HG02763 (cell line): ENCODE data around the gene DHRSX.
"Not testable (repeated sequence)": the region's sequence is repeated elsewhere in the genome, so short reads cannot be mapped to it uniquely, and the experiment has no call there.

ENCODE experiments used
- ATAC-seq: cut with Tn5 transposase; IDR thresholded peaks from one replicate; pipeline ENCODE4 v1.9.1; 2021; ENCODE audit warnings: mild to moderate bottlenecking, moderate library complexity; ENCODE audit not compliant: unreplicated experiment

DHRSX gene

DNA sequence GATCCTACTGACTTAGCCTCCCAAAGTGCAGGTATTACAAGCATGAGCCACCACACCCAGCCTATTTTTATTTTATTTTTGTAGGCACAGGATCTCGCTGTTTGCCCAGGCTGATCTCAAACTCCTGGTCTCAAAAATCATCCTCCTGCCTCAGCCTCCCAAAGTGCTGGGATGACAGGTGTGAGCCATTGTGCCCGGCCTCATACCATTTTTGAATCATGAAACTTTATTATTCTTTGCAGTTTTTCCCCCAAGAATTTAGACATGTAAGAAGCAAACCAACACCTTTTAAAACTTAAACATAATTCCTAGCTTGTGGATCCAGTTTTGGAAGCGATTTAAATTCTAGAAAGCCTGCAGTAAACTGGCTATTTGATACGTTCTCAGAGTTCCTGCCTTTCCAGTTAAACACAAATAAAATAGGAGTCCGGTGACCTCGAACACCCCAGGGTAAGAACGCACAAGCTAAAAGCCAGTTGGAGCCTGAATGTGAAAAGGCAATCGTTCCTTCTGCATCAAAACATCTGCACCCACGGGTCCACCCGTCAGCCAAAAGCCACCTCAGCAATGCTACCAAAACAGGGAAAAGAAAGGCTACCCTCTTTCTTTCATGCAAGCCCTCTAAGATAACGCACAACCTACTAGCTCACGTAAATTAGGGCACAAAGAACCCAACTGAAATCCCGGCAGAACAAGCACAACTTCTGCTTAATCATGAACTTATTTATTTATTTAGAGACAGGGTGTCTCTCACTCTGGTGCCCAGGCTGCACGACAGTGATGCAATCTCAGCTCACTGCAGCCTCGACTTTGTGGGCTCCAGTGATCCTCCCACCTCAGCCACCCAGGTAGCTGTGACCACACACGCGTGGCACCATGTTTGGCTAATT is 39.7 kb downstream of the DHRSX start:
- ATAC-seq, result not testable (repeated sequence)

DNA sequence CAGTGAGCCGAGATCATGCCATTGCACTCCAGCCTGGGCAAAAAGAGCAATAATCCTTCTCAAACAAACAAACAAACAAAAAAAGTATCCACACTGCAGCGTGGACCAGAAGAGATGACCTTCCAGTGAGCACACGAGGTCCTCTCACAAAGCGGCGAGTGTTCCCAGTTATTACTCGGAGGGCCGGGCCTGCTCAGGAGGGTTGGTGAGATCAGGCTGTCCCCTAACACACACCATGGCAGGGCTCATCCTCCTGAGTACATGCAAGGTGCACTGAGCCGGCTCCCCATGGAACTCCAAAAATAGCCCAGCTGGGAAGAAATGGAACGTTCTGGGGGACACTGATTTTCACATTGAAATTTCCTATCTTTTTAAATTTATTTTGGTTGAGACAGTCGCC is 40.7 kb downstream of the DHRSX start:
- not testable (repeated sequence) for ATAC-seq

- ATAC-seq, result no peak
Observed at GRCh38 chrX:2458309-2458708, 42.5 kb downstream of the DHRSX start.

DNA sequence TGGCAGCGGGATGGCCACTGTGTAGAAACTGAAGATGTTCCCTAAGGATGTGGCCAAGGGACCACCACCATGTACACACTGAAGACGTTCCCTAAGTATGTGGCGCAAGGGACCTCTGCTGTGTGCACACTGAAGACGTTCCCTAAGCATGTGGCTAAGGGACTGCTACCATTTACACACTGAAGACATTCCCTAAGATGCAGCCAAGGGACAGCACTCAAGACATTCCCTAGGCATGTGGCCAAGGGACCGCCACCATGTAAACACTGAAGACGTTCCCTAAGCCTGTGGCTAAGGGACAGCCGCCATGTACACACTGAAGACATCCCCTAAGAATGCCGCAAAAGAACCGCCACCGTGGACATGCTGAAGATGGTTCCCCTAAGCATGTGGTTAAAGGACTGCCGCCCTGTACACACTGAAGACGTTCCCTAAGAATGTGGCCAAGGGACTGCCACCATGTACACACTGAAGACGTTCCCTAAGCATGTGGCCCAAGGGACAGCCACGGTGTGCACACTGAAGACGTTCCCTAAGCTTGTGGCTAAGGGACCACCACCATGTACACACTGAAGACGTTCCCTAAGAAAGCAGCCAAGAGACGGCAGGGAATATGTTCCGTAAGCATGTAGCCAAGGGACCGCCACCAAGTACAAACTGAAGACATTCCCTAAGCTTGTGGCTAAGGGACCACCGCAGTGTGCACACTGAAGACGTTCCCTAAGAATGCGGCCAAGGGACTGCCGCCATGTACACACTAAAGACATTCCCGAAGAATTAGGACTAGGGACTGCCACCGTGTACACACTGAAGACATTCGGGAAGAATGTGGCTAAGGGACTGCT is 43.3 kb downstream of the DHRSX start:
- ATAC-seq, result no peak

- not testable (repeated sequence) for ATAC-seq
Observed at GRCh38 chrX:2456091-2456490, 44.7 kb downstream of the DHRSX start.

DNA sequence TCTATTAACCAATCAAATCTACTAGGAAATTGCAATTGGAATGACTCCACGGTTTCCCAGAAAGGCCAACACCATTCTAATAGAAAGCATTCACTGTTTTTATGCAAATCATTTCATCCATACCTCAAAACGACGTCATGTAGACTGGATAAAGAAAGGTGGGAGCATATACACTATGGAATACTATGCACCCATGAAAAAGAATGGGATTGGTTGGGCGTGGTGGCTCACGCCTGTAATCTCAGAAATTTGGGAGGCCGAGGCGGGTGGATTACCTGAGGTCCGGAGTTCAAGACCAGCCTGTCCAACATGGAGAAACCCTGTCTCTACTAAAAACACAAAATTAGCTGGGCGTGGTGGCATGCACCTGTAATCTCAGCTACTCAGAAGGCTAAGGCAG is 46.2 kb downstream of the DHRSX start:
- ATAC-seq, result not testable (repeated sequence)

- ATAC-seq, result no peak
Observed at GRCh38 chrX:2452799-2453198, 48.0 kb downstream of the DHRSX start.

DNA sequence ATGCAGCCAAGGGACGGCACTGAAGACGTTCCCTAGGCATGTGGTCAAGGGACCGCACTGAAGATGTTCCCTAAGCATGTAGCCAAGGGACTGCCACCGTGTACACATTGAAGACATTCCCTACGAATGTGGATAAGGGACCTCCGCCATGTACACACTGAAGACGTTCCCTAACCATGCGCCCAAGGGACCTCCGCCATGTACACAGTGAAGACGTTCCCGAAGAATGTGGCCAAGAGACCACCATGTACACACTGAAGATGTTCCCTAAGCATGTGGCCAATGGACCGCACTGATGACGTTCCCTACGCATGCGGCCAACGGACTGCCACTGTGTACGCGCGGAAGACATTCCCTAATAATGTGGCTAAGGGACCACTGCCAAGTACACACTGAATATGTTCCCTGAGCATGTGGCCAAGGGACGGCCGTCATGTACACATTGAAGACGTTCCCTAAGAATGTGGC is 48.4 kb downstream of the DHRSX start:
- no peak for ATAC-seq

DNA sequence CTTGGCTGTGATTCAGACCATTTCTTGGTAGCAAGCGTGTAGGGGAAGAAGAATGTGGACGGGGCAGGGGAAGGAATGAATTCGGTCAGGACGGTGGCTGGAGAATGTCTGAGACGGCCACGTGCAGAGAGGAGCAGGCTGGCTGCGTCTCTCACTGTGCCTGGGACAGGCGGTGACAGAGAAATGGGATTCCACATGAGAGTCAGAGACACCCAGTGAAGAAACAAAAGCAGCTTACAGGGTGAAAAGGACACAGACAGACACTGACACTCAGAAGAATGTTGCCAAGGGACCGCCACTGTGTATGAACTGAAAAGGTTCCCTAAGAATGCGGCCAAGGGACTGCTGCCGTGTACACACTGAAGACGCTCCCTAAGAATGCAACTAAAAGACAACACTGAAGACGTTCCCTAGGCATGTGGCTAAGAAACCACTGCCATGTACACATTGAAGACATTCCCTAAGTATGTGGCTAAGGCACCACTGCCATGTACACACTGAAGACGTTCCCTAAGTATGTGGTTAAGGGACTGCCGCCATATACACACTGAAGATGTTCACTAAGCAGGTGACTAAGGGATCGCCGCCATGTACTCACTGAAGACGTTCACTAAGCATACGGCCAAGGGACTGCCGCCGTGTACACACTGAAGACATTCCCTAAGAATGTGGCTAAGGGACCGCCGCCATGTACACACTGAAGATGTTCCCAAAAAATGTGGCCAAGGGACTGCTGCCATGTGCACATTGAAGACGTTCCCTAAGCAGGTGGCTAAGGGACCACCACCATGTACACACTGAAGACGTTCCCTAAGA is 49.1 kb downstream of the DHRSX start:
- no peak for ATAC-seq

DNA sequence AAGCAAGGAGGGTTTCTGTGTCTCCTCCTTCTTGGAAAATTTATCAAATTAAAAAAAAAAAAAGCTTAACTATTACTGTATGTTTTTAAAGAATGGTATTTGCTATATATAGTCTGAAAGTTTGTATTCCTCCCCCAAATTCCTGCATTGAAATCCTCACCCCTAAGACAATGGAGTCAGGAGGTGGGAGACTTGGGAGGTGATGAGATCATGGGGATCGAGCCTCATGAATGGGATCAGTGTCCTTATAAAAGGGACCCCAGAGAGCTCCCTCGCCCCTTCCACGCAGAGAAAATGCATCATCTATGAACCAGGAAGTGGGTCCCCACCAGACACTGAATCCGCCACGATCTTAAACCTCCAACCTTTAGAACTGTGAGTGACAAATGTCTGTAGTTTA is 50.1 kb downstream of the DHRSX start:
- ATAC-seq, result no peak

DNA sequence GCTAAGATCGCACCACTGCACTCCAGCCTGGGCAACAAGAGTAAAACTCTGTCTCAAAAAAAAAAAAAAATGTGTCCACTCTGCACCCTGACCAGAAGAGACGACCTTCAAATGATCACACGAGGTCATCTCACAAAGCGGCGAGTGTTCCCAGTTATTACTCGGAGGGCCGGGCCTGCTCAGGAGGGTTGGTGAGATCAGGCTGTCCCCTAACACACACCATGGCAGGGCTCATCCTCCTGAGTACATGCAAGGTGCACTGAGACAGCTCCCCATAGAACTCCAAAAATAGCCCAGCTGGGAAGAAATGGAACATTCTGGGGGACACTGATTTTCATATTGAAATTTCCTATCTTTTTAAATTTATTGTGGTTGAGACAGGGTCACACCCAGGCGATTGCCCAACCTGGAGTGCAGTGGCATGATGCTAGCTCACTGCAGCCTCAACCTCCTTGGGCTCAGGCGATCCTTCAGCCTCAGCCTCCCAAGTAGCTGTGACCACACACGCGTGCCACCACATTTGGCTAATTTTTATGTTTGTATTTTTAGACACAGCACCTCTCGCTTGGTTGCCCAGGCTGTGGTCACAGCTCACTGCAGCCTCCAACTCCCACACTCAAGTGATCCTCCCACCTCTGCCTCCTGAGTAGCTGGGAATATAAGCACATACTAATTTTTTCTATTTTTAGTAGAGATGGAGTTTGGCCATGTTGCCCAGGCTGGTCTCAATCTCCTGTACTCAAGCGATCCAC is 51.5 kb downstream of the DHRSX start:
- no peak for ATAC-seq

DNA sequence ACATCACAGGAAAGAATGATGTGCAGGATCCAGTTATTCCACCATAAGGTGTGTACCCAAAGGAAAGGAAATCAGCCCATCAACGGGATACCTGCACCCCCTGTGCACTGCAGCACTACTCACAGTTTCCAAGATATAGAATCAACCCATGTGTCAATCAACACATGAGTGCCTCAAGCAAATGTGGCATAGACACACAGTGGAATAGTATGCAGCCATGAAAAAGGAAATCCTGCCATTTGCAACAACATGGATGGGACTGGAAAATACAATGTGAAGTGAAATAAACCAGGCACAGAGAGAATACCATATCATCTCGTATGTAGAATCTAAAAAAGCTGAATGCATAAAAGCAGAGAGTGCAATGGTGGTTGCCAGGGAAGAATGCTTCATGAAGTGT is 53.3 kb downstream of the DHRSX start:
- no peak for ATAC-seq

DNA sequence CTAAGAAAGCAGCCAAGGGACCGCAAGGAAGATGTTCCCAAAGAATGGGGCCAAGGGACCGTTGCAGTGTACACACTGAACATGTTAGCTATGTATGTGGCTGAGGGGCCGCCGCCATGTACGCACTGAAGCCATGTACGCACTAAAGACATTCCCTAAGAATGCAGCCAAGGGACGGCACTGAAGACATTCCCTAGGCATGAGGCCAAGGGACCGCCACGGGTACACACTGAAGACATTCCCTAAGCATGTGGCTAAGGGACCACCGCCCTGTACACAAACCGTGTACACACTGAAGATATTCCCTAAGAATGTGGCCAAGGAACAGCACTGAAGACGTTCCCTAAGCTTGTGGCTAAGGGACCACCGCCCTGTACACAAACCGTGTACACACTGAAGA is 54.0 kb downstream of the DHRSX start:
- ATAC-seq, result no peak

DNA sequence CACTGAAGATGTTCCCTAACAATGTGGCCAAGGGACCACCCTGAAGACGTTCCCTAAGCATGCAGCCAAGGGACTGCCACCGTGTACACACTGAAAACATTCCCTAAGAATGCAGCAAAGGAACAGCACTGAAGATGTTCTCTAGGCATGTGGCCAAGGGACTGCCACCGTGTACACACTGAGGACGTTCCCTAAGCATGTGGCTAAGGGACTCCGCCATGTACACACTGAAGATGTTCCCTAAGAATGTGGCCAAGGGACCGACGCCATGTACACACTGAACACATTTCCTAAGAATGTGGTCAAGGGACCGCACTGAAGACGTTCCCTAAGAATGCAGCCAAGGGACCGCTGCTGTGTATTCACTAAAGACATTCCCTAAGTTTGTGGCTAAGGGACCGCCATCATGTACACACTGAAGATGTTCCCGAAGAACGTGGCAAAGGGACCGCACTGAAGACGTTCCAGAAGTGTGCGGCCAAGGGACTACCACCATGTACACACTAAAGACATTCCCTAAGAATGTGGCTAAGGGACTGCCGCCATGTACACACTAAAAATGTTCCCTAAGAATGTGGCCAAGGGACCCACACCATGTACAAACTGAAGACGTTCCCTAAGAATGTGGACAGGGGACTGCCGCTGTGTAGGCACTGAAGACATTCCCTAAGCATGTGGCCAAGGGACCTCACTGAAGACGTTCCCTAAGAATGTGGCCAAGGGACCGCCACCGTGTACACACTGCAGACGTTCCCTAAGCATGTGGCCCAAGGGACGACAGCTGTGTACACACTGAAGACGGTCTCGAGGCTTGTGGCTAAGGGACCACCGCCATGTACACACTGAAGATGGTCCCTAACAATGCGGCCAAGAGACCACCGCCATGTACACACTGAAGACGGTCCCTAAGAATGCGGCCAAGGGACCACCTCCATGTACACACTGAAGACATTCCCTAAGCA is 54.8 kb downstream of the DHRSX start:
- ATAC-seq, result no peak

- ATAC-seq, result no peak
Observed at GRCh38 chrX:2442694-2443093, 58.1 kb downstream of the DHRSX start.

- ATAC-seq, result no peak
Observed at GRCh38 chrX:2441466-2441865, 59.3 kb downstream of the DHRSX start.

- ATAC-seq, result no peak
Observed at GRCh38 chrX:2439613-2440012, 61.2 kb downstream of the DHRSX start.

GRCh38 chrX:2435465-2435864 is 65.3 kb downstream of the DHRSX start:
- ATAC-seq, result no peak
